ENCODE measurements around the gene LRP11. TPM values are rescaled to one million over a fixed set of nuclear protein-coding genes. Genes with fewer than 3 reads are reported as not detected.
"Not testable (repeated sequence)": the region's sequence is repeated elsewhere in the genome, so short reads cannot be mapped to it uniquely, and the experiment has no call there.

The LRP11 gene
- total RNA-seq, 3 donors from 2014 or later = 30.6 to 44.9 (median 35.8) TPM

DNA sequence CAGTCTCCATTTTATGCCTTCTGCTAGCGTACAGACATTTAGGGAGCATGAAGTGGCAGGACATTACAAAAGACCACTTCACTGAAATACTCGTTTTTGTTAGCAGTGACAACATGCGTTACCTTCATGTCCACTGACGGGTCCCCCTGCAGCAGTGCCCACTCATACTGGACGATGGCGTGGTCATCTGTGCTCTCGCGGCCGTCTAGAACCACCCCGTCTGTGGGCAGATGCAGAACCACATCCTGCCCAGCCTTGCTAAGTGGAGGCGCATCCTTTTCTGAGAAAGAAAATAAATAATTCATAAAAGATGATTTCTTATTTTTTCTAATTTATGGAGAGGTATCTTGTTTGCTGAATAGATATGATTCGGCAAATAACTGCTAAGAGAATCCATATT is 11.3 kb downstream of the LRP11 start:
- H3K27ac ChIP-seq = peak overlapping the region; percentile 84 to 86
- H3K9me3 ChIP-seq = no peaks in the 10 kb centered on the region
- H3K4me1 ChIP-seq = peaks cover 0 to 10% of the 10 kb centered on the region in 2 donors
- no peak overlapping the region for H3K4me3 ChIP-seq
- TF ChIP-seq POLR2A (IDR thresholded peaks at IDR 0.05) = no peak
- TF ChIP-seq POLR2AphosphoS5 (IDR thresholded peaks at IDR 0.05) = no peak
- TF ChIP-seq, protein P1, sequence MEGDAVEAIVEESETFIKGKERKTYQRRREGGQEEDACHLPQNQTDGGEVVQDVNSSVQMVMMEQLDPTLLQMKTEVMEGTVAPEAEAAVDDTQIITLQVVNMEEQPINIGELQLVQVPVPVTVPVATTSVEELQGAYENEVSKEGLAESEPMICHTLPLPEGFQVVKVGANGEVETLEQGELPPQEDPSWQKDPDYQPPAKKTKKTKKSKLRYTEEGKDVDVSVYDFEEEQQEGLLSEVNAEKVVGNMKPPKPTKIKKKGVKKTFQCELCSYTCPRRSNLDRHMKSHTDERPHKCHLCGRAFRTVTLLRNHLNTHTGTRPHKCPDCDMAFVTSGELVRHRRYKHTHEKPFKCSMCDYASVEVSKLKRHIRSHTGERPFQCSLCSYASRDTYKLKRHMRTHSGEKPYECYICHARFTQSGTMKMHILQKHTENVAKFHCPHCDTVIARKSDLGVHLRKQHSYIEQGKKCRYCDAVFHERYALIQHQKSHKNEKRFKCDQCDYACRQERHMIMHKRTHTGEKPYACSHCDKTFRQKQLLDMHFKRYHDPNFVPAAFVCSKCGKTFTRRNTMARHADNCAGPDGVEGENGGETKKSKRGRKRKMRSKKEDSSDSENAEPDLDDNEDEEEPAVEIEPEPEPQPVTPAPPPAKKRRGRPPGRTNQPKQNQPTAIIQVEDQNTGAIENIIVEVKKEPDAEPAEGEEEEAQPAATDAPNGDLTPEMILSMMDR (IDR thresholded peaks at IDR 0.05) = no peak
- DNase-seq (ENCODE audit: low spot score in 2 of 2) = no peak
- intact Hi-C loops (cut with DNase I; ENCODE audit: low total_unique reads) = no loop called here
- H3K36me3 ChIP-seq = no peaks in the 10 kb centered on the region
- no peaks in the 10 kb centered on the region for H3K27me3 ChIP-seq

DNA sequence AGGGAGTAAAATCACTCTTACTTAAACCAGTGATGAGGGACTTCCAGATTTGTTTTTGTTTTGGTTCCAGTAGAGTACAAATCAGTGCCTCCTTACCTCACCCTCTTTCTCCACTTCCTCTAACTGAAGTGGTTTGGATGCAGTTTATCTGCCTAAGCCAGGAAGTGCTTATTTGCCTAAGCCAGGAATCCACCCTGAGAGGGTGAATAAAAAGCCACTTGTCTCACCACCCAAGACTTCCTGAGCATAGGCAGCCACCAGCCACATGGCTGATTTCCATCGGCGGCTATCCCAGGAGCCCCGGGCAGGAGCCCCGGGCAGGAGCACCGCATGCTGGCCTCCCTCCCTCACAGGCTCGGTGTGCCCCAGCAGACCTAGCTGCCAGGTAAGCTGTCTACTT is 12.0 kb downstream of the LRP11 start:
- peak in 1 of 2 donors; percentile 46 for DNase-seq (ENCODE audit: low spot score in 2 of 2)
- Histone ChIP-seq H3K4me1 (peaks cover 0 to 12% of the 10 kb centered on the region in 2 donors), H3K36me3 (no peaks in the 10 kb centered on the region), H3K27ac (peak overlapping the region; percentile 84 to 86), H3K4me3 (peak overlapping the region in 1 of 3 donors; percentile 30), H3K27me3 (no peaks in the 10 kb centered on the region), H3K9me3 (no peaks in the 10 kb centered on the region)
- intact Hi-C loops (cut with DNase I; ENCODE audit: low total_unique reads) = no loop called here
- TF ChIP-seq, protein P1 (IDR thresholded peaks at IDR 0.05) = no peak
- no peak for TF ChIP-seq POLR2A (IDR thresholded peaks at IDR 0.05)

GRCh38 chr6:149851461-149852110 is 12.6 kb downstream of the LRP11 start:
- H3K4me1 ChIP-seq = peaks cover 0 to 18% of the 10 kb centered on the region in 2 donors
- no peaks in the 10 kb centered on the region for H3K36me3 ChIP-seq
- TF ChIP-seq POLR2A (IDR thresholded peaks at IDR 0.05) = no peak
- no peak for TF ChIP-seq POLR2AphosphoS5 (IDR thresholded peaks at IDR 0.05)
- TF ChIP-seq, protein P1 (IDR thresholded peaks at IDR 0.05) = no peak
- no peaks in the 10 kb centered on the region for H3K9me3 ChIP-seq
- H3K4me3 ChIP-seq = no peak overlapping the region
- peak overlapping the region; percentile 84 to 86 for H3K27ac ChIP-seq
- H3K27me3 ChIP-seq = no peaks in the 10 kb centered on the region
- intact Hi-C loops (cut with DNase I; ENCODE audit: low total_unique reads) = no loop called here
- DNase-seq (ENCODE audit: low spot score in 2 of 2) = no peak

DNA sequence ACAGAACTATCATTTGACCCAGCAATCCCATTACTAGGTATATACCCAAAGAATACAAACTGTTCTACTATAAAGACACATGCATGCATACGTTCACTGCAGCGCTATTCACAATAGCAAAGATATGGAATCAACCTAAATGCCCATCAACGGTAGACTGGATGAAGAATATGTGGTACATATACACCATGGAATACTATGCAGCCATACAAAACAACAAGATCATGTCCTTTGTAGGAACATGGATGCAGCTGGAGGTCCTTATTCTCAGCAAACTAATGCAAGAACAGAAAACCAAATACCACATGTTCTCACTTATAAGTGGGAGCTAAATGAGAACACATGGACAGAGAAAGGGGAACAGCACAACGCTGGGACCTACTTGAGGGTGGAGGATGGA is 15.8 kb downstream of the LRP11 start:
- H3K27ac ChIP-seq; DNase-seq (ENCODE audit: low spot score in 2 of 2); H3K36me3 ChIP-seq; intact Hi-C loops (cut with DNase I; ENCODE audit: low total_unique reads); H3K9me3 ChIP-seq; H3K27me3 ChIP-seq; H3K4me3 ChIP-seq: not testable (repeated sequence)
- H3K4me1 ChIP-seq = peaks cover 0 to 11% of the 10 kb centered on the region in 2 donors

DNA sequence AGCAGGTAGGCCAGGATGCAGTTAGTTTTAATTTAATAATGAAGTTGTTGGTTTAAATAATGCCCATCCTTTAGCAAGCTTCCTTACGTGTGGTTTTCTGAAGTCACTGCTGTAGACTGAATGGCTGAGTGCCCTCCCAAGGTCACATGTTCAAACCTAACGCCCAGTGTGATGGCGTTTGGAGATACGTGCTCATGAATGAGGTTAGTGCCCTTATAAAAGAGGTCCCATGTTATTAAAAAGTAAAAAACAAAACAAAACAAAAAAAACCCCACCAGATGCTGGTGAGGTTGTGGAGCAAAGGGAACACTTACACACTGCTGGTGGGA is 16.3 kb downstream of the LRP11 start:
- Histone ChIP-seq H3K27ac (peak overlapping the region in 1 of 2 donors; percentile 20), H3K36me3 (no peaks in the 10 kb centered on the region), H3K9me3 (no peaks in the 10 kb centered on the region), H3K4me3 (no peak overlapping the region), H3K4me1 (peaks cover 0 to 11% of the 10 kb centered on the region in 2 donors), H3K27me3 (no peaks in the 10 kb centered on the region)
- DNase-seq (ENCODE audit: low spot score in 2 of 2) = no peak
- intact Hi-C loops (cut with DNase I; ENCODE audit: low total_unique reads) = no loop called here
- TF ChIP-seq, protein P1 (IDR thresholded peaks at IDR 0.05) = no peak
- TF ChIP-seq POLR2A (IDR thresholded peaks at IDR 0.05) = no peak
- no peak for TF ChIP-seq POLR2AphosphoS5 (IDR thresholded peaks at IDR 0.05)
